LNCAP (cell line): ENCODE data around the gene TENM3.

Source experiments
- TF ChIP-seq, protein P1 (sequence below): fragments of 450-650 bp; IDR thresholded peaks from 2 replicates; pipeline ENCODE4 v1.5.1; 2017; ENCODE audit warnings: mild to moderate bottlenecking

The TENM3 gene

DNA sequence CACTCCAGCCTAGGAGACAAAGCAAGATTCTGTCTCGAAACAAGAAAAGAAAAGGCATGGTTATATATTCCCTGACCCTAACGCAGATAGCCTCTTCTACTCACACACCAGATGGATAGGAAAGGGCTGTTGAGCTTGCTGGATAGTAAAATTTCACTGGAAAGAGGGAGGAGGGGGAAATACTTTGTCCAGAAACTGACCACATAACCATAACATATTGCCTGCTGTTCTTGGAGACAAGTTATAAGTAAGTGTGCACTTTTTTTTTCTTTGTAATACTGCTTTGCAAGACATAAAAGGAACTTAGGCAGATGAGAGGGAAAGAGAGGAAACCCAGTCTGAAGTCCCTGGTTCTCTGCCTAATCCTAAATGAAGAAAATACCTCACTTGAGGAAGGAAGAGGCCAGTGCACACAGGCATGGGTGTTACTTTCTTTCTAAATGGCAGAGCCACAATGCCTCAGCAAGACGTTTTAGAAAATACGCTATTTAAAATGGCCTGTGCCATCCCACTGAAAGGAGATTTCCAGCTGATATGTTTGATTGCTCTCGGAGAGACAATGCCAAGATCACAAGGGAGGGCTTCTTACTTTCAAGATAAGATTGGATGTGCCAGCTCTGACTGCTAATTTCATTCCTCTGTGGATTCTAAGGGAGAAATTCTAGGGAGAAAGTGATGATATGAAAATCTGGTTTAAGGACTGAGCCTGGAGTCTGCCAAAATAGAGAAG is 533.3 kb downstream of the TENM3 start:
- TF ChIP-seq, protein P1, sequence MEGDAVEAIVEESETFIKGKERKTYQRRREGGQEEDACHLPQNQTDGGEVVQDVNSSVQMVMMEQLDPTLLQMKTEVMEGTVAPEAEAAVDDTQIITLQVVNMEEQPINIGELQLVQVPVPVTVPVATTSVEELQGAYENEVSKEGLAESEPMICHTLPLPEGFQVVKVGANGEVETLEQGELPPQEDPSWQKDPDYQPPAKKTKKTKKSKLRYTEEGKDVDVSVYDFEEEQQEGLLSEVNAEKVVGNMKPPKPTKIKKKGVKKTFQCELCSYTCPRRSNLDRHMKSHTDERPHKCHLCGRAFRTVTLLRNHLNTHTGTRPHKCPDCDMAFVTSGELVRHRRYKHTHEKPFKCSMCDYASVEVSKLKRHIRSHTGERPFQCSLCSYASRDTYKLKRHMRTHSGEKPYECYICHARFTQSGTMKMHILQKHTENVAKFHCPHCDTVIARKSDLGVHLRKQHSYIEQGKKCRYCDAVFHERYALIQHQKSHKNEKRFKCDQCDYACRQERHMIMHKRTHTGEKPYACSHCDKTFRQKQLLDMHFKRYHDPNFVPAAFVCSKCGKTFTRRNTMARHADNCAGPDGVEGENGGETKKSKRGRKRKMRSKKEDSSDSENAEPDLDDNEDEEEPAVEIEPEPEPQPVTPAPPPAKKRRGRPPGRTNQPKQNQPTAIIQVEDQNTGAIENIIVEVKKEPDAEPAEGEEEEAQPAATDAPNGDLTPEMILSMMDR = no peak

DNA sequence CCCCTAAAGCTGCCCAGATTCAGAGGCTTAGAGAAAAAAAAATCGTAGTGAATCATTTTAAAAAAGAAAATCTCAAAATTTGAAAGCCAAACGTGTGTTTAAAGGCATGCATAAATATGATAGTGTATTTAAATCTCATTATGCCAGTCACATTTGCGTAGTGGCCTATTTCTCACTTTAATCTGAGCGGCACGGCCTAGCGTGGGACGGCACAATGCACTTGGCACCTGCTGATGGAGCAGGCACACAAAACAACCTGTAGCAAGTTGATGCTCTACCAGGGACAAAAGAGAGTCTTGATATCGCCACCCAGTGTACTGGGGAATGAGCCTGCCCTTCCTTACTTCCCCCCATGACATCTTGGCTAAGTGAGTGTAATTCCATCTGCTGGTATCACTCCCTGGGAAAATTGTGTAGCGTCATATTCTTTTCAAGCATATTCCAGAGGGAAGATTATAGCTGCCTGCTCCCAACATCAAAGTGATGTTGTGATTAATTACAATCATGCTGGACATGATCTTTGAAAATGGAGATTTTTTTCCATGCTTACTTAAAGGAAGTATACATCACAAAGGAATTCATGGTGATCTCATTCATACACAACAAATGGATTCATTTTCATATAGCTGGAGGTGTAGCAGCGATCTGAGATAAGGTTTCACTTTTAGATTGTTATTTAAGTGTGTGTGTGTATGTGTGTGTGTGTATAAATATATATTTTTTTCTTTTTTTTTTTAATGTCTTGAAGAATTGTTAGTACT is 535.2 kb downstream of the TENM3 start:
- TF ChIP-seq, protein P1 = no peak

- TF ChIP-seq, protein P1 = no peak
Measured at GRCh38 chr4:182786991-182787390, 543.8 kb downstream of the TENM3 start.

DNA sequence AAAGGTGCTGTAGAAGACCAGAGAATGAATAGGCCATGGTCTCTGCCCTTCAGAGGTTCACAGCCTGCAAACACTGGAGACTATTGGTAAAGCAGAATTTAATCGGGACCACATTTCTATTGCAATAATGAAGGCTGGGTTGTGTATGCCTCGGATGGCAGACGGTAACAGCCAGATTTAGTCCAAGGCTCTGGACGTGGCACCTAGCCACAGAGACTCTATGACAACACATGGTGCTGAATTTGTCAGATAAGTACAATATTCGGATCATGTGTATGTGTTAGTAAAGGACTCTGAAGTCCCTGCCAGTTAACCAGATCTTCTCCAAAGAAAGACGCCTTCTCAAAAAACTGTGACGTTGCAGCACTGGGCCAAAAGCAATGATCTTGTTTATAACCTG is 545.0 kb downstream of the TENM3 start:
- TF ChIP-seq, protein P1 = no peak

GRCh38 chr4:182789529-182789928 is 546.3 kb downstream of the TENM3 start:
- TF ChIP-seq, protein P1 = no peak

DNA sequence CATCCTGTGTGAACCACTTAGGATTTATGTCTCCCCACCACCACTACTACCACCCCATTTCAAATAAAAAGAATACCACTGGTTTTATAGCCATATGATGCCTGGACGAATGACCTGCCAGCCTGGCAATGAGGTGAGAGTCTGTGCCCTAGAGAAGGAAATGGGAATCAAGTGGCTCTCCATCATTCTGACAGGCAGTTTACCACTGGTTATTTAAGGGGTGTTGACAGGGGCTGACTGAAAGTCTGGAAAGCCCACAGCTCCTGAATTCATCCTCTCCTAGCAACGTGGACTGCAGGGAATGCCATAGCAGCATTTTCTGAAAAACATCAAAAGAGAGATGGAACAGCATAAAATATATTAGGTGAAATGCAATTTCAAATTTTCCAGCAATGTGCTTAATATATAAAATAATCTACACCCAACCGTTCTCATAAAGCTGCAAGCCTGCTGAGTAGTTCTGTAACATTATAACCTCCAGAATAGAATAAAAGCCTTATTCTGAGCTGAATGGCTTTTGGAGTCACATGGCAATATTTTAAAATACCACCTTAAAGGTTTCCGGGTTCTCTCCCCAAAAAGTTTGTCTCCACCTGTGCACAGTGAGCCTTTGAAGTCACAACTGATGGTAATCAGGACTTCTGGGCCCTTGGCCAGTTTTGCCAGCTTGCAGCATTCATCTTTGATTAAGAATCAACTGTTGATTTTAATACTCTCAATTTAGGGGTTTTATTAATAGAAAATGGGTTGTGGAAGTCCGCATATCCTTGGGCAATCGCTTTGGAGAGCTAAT is 552.4 kb downstream of the TENM3 start:
- TF ChIP-seq, protein P1 = no peak

GRCh38 chr4:182799515-182800215 is 556.5 kb downstream of the TENM3 start:
- TF ChIP-seq, protein P1 = no peak
